ENCODE results near the gene MLLT3. TPM values are rescaled to one million over a fixed set of nuclear protein-coding genes. Genes with fewer than 3 reads are reported as not detected.

Gene MLLT3
- total RNA-seq, 1 experiment from 2014 or later: 24.2 TPM

DNA sequence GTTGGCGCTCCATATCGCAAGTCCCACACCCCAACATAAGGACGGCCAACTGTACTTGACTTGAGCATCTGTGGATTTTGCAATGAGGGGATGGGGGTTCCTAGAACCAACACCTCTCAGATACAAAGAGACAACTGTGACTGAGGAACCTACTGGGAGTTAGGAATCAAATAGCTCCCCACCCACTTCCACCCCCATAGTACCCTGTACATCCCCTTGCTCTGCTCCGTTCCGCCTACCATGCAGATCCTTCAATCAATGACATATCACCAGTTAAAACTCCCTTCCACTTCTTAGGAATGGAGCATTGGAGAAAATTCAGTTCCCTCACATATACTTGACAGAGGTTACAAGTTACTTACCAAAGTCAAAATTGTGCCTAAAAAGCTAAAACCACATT lies 140.9 kb downstream of the MLLT3 start:
- ChIA-PET POLR2A (ENCODE audit: low non-redundant PET) (no interaction called here), CTCF (no interaction called here)
- H3K27me3 ChIP-seq (replicated peaks; ENCODE audit: insufficient read depth, low read depth, low read length, poor library complexity): no peaks in the 10 kb centered on the region
- H3K4me1 ChIP-seq (ENCODE audit: insufficient read depth, low read length, poor library complexity, severe bottlenecking): peaks cover 6% of the 10 kb centered on the region
- H3K4me3 ChIP-seq (ENCODE audit: low read depth, low read length, poor library complexity, severe bottlenecking): no peak overlapping the region
- no peak overlapping the region for H3K27ac ChIP-seq (ENCODE audit: low read depth, low read length, poor library complexity, severe bottlenecking)
- intact Hi-C loops (cut with micrococcal nuclease; ENCODE audit: unreplicated experiment): no loop called here
- H3K9me3 ChIP-seq (ENCODE audit: low read depth, low read length, poor library complexity, severe bottlenecking): no peaks in the 10 kb centered on the region
- no peaks in the 10 kb centered on the region for H3K36me3 ChIP-seq (ENCODE audit: insufficient read depth, low read length, poor library complexity, severe bottlenecking)
- TF ChIP-seq, protein P1, sequence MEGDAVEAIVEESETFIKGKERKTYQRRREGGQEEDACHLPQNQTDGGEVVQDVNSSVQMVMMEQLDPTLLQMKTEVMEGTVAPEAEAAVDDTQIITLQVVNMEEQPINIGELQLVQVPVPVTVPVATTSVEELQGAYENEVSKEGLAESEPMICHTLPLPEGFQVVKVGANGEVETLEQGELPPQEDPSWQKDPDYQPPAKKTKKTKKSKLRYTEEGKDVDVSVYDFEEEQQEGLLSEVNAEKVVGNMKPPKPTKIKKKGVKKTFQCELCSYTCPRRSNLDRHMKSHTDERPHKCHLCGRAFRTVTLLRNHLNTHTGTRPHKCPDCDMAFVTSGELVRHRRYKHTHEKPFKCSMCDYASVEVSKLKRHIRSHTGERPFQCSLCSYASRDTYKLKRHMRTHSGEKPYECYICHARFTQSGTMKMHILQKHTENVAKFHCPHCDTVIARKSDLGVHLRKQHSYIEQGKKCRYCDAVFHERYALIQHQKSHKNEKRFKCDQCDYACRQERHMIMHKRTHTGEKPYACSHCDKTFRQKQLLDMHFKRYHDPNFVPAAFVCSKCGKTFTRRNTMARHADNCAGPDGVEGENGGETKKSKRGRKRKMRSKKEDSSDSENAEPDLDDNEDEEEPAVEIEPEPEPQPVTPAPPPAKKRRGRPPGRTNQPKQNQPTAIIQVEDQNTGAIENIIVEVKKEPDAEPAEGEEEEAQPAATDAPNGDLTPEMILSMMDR (conservative IDR thresholded peaks at IDR 0.05; ENCODE audit: low read depth, low read length): no peak
- no peak for TF ChIP-seq EZH2 (IDR thresholded peaks at IDR 0.05; ENCODE audit: borderline replicate concordance, low read depth, low read length, poor library complexity, severe bottlenecking)
- BruUV-seq (replicated peaks): no TSS peak
- DNase-seq (ENCODE audit: low spot score): no peak

DNA sequence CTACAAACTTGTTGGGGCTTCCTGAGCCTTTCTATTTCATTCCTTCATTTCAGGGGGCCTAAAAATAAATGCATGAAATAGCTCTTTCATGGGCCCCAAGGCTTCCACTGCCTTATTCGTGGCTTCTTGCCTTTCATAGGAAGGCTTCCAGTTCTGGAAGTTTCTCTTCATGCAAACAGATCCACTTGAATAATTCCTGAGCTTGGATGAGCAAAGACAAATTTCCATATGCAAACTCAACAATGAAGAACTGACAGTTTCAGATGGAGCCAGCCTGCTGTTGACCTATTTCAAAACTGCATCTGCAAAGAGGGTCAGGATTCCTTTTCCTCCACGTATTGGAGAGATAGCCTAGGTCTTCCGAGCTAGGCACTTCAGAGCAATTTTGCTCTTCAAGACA lies 142.1 kb downstream of the MLLT3 start:
- BruUV-seq (replicated peaks): no TSS peak
- intact Hi-C loops (cut with micrococcal nuclease; ENCODE audit: unreplicated experiment): no loop called here
- H3K27ac ChIP-seq (ENCODE audit: low read depth, low read length, poor library complexity, severe bottlenecking): no peak overlapping the region
- H3K9me3 ChIP-seq (ENCODE audit: low read depth, low read length, poor library complexity, severe bottlenecking): no peaks in the 10 kb centered on the region
- H3K4me1 ChIP-seq (ENCODE audit: insufficient read depth, low read length, poor library complexity, severe bottlenecking): peaks cover 6% of the 10 kb centered on the region
- ChIA-PET POLR2A (ENCODE audit: low non-redundant PET) (no interaction called here), CTCF (no interaction called here)
- DNase-seq (ENCODE audit: low spot score): no peak
- TF ChIP-seq EZH2 (IDR thresholded peaks at IDR 0.05; ENCODE audit: borderline replicate concordance, low read depth, low read length, poor library complexity, severe bottlenecking): no peak
- TF ChIP-seq, protein P1 (conservative IDR thresholded peaks at IDR 0.05; ENCODE audit: low read depth, low read length): no peak
- no peaks in the 10 kb centered on the region for H3K36me3 ChIP-seq (ENCODE audit: insufficient read depth, low read length, poor library complexity, severe bottlenecking)
- H3K27me3 ChIP-seq (replicated peaks; ENCODE audit: insufficient read depth, low read depth, low read length, poor library complexity): no peaks in the 10 kb centered on the region
- H3K4me3 ChIP-seq (ENCODE audit: low read depth, low read length, poor library complexity, severe bottlenecking): no peak overlapping the region

DNA sequence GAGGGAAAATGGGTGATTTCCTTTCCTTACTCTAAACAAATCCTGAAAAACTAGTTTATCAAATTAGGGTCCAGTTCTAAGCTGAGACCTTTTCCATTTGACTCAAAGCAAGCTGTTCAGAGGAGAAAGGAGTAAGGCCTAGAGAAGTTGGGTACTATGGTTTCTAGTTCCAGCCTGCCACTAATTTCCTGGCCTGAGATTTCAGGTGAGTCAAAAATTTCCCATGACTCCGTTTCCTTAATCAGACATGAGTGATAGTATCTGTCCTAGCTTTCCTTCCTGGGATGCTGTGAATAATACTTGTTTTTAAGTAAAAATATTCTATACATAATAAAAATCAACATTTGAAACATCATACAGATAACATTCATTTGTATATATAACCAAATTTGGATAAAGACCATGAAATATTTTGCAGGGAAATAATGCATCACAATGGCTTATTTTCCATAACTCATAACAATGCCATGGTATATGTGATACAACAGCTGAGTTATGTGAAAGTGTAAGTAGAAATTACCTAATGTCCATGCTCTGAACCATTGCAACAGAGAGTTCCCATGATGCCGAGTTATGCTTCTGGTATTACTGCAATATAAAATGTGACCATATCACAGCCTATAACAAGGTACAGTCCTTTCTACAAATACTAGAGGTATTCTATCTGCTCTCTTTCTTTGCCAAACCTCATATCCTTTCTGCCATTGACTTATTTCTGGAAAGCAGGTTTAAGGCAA lies 142.7 kb downstream of the MLLT3 start:
- no peak for DNase-seq (ENCODE audit: low spot score)
- Histone ChIP-seq H3K4me3 (ENCODE audit: low read depth, low read length, poor library complexity, severe bottlenecking) (no peak overlapping the region), H3K9me3 (ENCODE audit: low read depth, low read length, poor library complexity, severe bottlenecking) (no peaks in the 10 kb centered on the region), H3K36me3 (ENCODE audit: insufficient read depth, low read length, poor library complexity, severe bottlenecking) (no peaks in the 10 kb centered on the region), H3K4me1 (ENCODE audit: insufficient read depth, low read length, poor library complexity, severe bottlenecking) (peaks cover 6% of the 10 kb centered on the region), H3K27me3 (replicated peaks; ENCODE audit: insufficient read depth, low read depth, low read length, poor library complexity) (no peaks in the 10 kb centered on the region), H3K27ac (ENCODE audit: low read depth, low read length, poor library complexity, severe bottlenecking) (no peak overlapping the region)
- TF ChIP-seq EZH2 (IDR thresholded peaks at IDR 0.05; ENCODE audit: borderline replicate concordance, low read depth, low read length, poor library complexity, severe bottlenecking): no peak
- TF ChIP-seq, protein P1 (conservative IDR thresholded peaks at IDR 0.05; ENCODE audit: low read depth, low read length): no peak
- CTCF ChIA-PET: no interaction called here
- intact Hi-C loops (cut with micrococcal nuclease; ENCODE audit: unreplicated experiment): no loop called here
- BruUV-seq (replicated peaks): no TSS peak
- POLR2A ChIA-PET (ENCODE audit: low non-redundant PET): no interaction called here
